Prostate gland (tissue), 2 donors: ENCODE results near the gene STAB2. TPM values are rescaled to one million over a fixed set of nuclear protein-coding genes. Genes with fewer than 3 reads are reported as not detected.

Experiments
- DNase-seq: peaks from one replicate; pipeline ENCODE4 v3.0.0-alpha.2; 2019; ENCODE audit warnings: low spot score
- H3K27ac ChIP-seq, 2 donors: fragments of 200-600 bp; sonication (generic); 2 replicates each; pipeline ENCODE4 v1.5.1; 2017 to 2019
- H3K27me3 ChIP-seq: fragments of 200-600 bp; sonication (generic); replicated peaks from 2 replicates; pipeline ENCODE4 v1.5.1; 2019; ENCODE audit not compliant: insufficient read depth
- H3K36me3 ChIP-seq, 2 donors: fragments of 200-600 bp; sonication (generic); 1 replicate in 1 of 2; 2 replicates in 1 of 2; pipeline versions ENCODE4 v1.5.1 to v1.8.1; 2017 to 2019
- H3K4me1 ChIP-seq: fragments of 200-600 bp; sonication (generic); replicated peaks from 2 replicates; pipeline ENCODE4 v1.5.1; 2019
- H3K4me3 ChIP-seq, 2 donors: fragments of 200-600 bp; sonication (generic); 2 replicates each; pipeline ENCODE4 v1.5.1; 2017 to 2019
- H3K9me3 ChIP-seq: fragments of 200-600 bp; sonication (generic); 2 replicates; pipeline ENCODE4 v1.5.1; 2017
- CTCF ChIP-seq, 4 experiments: fragments of 200-600 bp in 2 of 4; fragments of 450-650 bp in 2 of 4; sonication (generic) in 2 of 4; IDR thresholded peaks; 1 replicate in 3 of 4; 2 replicates in 1 of 4; pipeline ENCODE4 v1.5.1; 2016 to 2019; ENCODE audit warnings: antibody characterized with exemption in 4 of 4, mild to moderate bottlenecking in 2 of 4, moderate library complexity in 2 of 4
- POLR2A ChIP-seq: fragments of 450-650 bp; IDR thresholded peaks from one replicate; pipeline ENCODE4 v1.6.1; 2016; ENCODE audit warnings: antibody characterized with exemption, mild to moderate bottlenecking
- POLR2AphosphoS5 ChIP-seq: sonication (generic); formaldehyde crosslinking; IDR thresholded peaks from one replicate; pipeline ENCODE4 v1.6.1; 2017; ENCODE audit warnings: antibody characterized with exemption
- WGBS: methylation state at CpG from one replicate; pipeline ENCODE4 v1.1.5; 2018; 5-methylcytosine and 5-hydroxymethylcytosine counted together
- intact Hi-C: fragments of 100-400 bp; cut with DNase I; formaldehyde crosslinking; loops from one replicate; pipeline ENCODE4 v1.14.2; 2022
- total RNA-seq, 2 donors: library from RNA; depleted of rRNA; stranded (reverse); fragments of >200 nt; gene quantifications; one replicate each; pipeline ENCODE4 v1.1.0, GENCODE V29; 2016

The STAB2 gene
- total RNA-seq, 2 donors from 2014 or later: 0.62 TPM; not detected in 1

DNA sequence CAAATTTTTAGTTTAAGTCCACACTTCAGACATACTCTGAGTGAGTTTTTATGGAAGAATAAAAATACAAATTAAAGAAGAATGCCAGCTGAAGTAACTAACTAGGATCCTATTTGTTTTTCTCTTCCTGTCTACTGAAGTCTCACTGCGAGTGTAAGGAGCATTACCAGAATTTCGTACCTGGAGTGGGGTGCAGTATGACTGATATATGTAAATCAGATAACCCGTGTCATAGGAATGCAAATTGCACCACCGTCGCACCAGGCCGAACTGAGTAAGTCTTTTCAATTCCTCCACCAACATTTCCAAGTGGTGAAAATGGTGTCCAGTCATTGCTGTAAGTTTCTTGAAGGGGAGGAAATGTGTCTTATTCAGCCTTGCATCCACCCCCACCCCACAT is 52.9 kb downstream of the STAB2 start:
- intact Hi-C loops: no loop called here
- no peaks in the 10 kb centered on the region for H3K4me1 ChIP-seq
- no peaks in the 10 kb centered on the region for H3K36me3 ChIP-seq
- no peak overlapping the region for H3K4me3 ChIP-seq
- no peak for DNase-seq
- 84% methylated on average over 6 of the region's 6 CpGs for WGBS
- no peak for TF ChIP-seq POLR2AphosphoS5
- TF ChIP-seq CTCF (IDR thresholded peaks at IDR 0.05): no peak
- TF ChIP-seq POLR2A: no peak
- H3K27ac ChIP-seq: no peak overlapping the region
- no peaks in the 10 kb centered on the region for H3K9me3 ChIP-seq
- no peaks in the 10 kb centered on the region for H3K27me3 ChIP-seq

DNA sequence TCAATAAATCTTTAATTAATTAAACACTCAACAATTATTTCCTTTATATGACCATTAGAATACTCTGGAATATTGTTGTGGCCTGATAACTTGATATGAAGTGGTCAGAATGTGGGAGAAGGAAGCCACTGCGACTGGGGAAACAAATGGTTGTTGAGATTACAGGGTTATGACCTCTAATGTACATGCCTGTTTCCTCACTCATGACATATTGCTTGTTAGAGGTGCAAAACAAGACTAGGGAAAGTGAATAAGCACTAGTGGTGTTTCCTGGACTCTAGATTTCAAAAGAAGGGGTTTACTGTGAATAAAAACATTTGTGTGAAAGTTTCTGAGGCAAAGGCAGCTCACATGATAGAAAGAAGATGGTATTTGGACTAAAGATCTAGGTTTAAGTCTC is 53.3 kb downstream of the STAB2 start:
- Histone ChIP-seq H3K36me3 (no peaks in the 10 kb centered on the region), H3K4me3 (no peak overlapping the region), H3K9me3 (no peaks in the 10 kb centered on the region), H3K4me1 (no peaks in the 10 kb centered on the region), H3K27ac (no peak overlapping the region), H3K27me3 (no peaks in the 10 kb centered on the region)
- intact Hi-C loops: no loop called here
- 0% methylated on average over 1 of the region's 1 CpG for WGBS
- no peak for TF ChIP-seq POLR2AphosphoS5
- no peak for TF ChIP-seq POLR2A
- TF ChIP-seq CTCF (IDR thresholded peaks at IDR 0.05): no peak
- DNase-seq: no peak

DNA sequence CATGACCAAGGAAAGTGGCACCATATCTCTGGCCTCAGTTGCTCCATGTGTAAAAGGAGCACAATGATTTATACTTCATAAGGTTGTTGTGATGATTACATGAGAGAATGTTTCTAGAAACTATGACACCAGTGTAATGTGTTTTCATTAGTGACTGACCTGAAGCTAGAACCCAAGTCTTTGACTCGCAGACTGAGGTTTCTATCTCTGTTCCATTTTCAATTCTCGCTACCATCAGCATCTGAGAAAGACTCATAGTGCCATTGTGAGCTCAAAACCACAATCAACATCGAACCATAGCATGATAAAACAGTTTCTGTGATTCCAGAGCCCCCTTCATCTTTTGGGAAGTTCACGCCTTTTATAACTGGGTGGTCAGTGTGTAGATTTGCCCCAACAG is 53.8 kb downstream of the STAB2 start:
- Histone ChIP-seq H3K9me3 (no peaks in the 10 kb centered on the region), H3K36me3 (no peaks in the 10 kb centered on the region), H3K27ac (no peak overlapping the region), H3K4me3 (no peak overlapping the region), H3K27me3 (no peaks in the 10 kb centered on the region), H3K4me1 (no peaks in the 10 kb centered on the region)
- WGBS: 91% methylated on average over 4 of the region's 4 CpGs
- DNase-seq: no peak
- intact Hi-C loops: no loop called here
- TF ChIP-seq CTCF (IDR thresholded peaks at IDR 0.05): no peak
- TF ChIP-seq POLR2A: no peak

DNA sequence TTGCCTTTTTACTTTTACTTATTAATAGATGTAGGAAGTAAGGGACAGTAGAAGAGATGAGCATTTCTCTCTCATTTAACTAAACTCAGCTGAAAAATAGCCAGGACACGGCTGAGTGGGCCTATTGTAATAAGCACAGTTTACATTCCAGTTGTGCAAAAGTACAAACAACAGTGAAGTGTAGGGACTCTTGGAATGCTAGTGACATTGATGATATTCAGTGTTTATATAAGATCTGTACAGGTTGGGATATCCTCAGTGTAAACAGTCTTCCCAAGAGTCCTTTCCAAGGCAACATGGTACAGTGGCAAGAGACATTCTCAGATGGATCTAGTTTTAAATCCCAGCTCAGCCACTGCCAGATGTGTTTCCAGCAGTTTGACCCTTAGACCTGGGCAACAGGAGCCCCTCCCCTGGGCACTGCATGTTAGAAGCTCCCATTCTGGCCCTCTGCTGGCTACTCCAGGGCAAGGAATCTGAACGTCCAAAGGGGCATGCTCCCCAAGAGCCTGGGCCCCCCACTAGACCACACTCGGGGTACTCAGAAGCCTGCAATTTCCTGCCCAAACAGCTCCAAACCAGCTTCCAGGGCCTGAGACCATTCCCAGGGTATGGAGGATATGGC is 55.3 kb downstream of the STAB2 start:
- H3K27ac ChIP-seq: no peak overlapping the region
- intact Hi-C loops: no loop called here
- no peaks in the 10 kb centered on the region for H3K4me1 ChIP-seq
- no peaks in the 10 kb centered on the region for H3K36me3 ChIP-seq
- H3K9me3 ChIP-seq: no peaks in the 10 kb centered on the region
- H3K27me3 ChIP-seq: no peaks in the 10 kb centered on the region
- TF ChIP-seq POLR2A: no peak
- TF ChIP-seq POLR2AphosphoS5: no peak
- no peak for TF ChIP-seq CTCF (IDR thresholded peaks at IDR 0.05)
- WGBS: 71% methylated on average over 3 of the region's 3 CpGs
- no peak overlapping the region for H3K4me3 ChIP-seq
- no peak for DNase-seq

DNA sequence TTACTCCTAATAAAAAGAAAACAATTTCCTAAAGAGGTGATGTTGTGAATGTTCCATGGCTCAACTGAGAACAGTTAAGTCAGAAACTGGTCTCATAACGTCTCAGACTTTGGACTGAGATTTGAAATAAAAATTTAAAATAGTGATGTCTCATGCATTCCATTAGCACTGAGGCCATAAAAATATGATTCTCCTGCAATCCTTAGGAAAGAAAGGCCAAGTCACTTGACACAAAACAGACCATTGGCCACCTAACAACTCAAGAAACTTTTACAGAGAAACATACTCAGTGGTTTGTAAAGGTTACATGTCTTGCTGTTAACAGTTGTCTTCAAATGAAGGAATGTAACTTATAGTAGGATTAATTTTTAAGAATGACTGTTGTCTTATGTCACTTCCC is 58.1 kb downstream of the STAB2 start:
- no peak overlapping the region for H3K4me3 ChIP-seq
- no peaks in the 10 kb centered on the region for H3K27me3 ChIP-seq
- WGBS: 54% methylated on average over 1 of the region's 1 CpG
- no peaks in the 10 kb centered on the region for H3K4me1 ChIP-seq
- intact Hi-C loops: no loop called here
- H3K36me3 ChIP-seq: no peaks in the 10 kb centered on the region
- no peaks in the 10 kb centered on the region for H3K9me3 ChIP-seq
- no peak for TF ChIP-seq POLR2A
- no peak for TF ChIP-seq CTCF (IDR thresholded peaks at IDR 0.05)
- no peak overlapping the region for H3K27ac ChIP-seq
- DNase-seq: no peak
